ENCODE results near the gene VPS13D. TPM values are rescaled to one million over a fixed set of nuclear protein-coding genes. Genes with fewer than 3 reads are reported as not detected.

VPS13D gene
- total RNA-seq, 1 experiment from 2014 or later: 20.2 TPM

- H4K5ac ChIP-seq (ENCODE audit: insufficient read length, low read depth, low read length): no peak overlapping the region
- H2BK120ac ChIP-seq (ENCODE audit: low read depth, low read length, poor library complexity, severe bottlenecking): no peak overlapping the region
- TF ChIP-seq CTCF (conservative IDR thresholded peaks at IDR 0.05): no peak
- H3K27ac Mint-ChIP-seq: no peak overlapping the region
- no peak overlapping the region for H3K4me2 ChIP-seq (ENCODE audit: insufficient read depth, insufficient read length, low read length)
- no peak overlapping the region for H3K14ac ChIP-seq (ENCODE audit: insufficient read depth, low read length)
- no peak overlapping the region for H3K27ac ChIP-seq (ENCODE audit: insufficient read length, low read depth, low read length)
- H4K91ac ChIP-seq (ENCODE audit: insufficient read length, low read depth, low read length): no peak overlapping the region
- no peak overlapping the region for H2BK12ac ChIP-seq (ENCODE audit: insufficient read length, low read depth, low read length)
- no peaks in the 10 kb centered on the region for H3K79me1 ChIP-seq (ENCODE audit: insufficient read depth, low read depth, low read length, poor library complexity, severe bottlenecking)
- peaks cover 19 to 27% of the 10 kb centered on the region in 2 experiments for H3K4me1 Mint-ChIP-seq
- H3K9ac ChIP-seq (ENCODE audit: extremely low read depth, insufficient read length, low read length): no peak overlapping the region
- H2AK5ac ChIP-seq (ENCODE audit: insufficient read length, low read length): no peak overlapping the region
- no peak overlapping the region for H3K56ac ChIP-seq (ENCODE audit: insufficient read length, low read depth, low read length)
- H2AFZ ChIP-seq (ENCODE audit: low read length): no peak overlapping the region
- no peak overlapping the region for H3K18ac ChIP-seq (ENCODE audit: insufficient read length, low read depth, low read length)
- H4K8ac ChIP-seq (replicated peaks; ENCODE audit: insufficient read length, low read depth, low read length): no peak overlapping the region
- no peak overlapping the region for H2BK20ac ChIP-seq (ENCODE audit: low read depth, low read length, poor library complexity, severe bottlenecking)
- no peaks in the 10 kb centered on the region for H3K9me3 ChIP-seq (ENCODE audit: control insufficient read depth, low read depth, low read length)
- H3T11ph ChIP-seq (ENCODE audit: low read length): no peak overlapping the region
- H4K20me1 ChIP-seq (ENCODE audit: control insufficient read depth, insufficient read depth, insufficient read length): no peaks in the 10 kb centered on the region
- no peaks in the 10 kb centered on the region for H3K23me2 ChIP-seq (ENCODE audit: insufficient read length, low read depth, low read length, poor library complexity, severe bottlenecking)
- no peaks in the 10 kb centered on the region for H3K36me3 Mint-ChIP-seq (ENCODE audit: insufficient read depth in 1 of 3, low read depth in 3 of 3)
- H3K9me3 Mint-ChIP-seq: no peaks in the 10 kb centered on the region; a peak in 1 of 5 replicates
- H2BK5ac ChIP-seq (ENCODE audit: insufficient read length, low read length): no peak overlapping the region
- H3K4me3 Mint-ChIP-seq: no peak overlapping the region
- no peaks in the 10 kb centered on the region for H3K79me2 ChIP-seq (ENCODE audit: insufficient read depth, low read length)
- WGBS (ENCODE audit: extremely low coverage, insufficient read length, low lambda C conversion rate): no CpG with 5 or more reads among the region's 14 CpGs
- no peaks in the 10 kb centered on the region; the same call in none of the 2 replicates for H3K27me3 Mint-ChIP-seq (ENCODE audit: low read depth)
- no peak for DNase-seq
- H3K4ac ChIP-seq (ENCODE audit: low read depth, low read length): no peak overlapping the region
- H2BK15ac ChIP-seq (ENCODE audit: low read depth, low read length): no peak overlapping the region
- no peak overlapping the region for H3K23ac ChIP-seq (ENCODE audit: insufficient read length, low read depth, low read length)
- no peaks in the 10 kb centered on the region for H3K27me3 ChIP-seq (ENCODE audit: insufficient read depth, low read length)
- H3K4me1 ChIP-seq (ENCODE audit: insufficient read depth, low read length): no peaks in the 10 kb centered on the region; the same call in 1 of the 2 replicates
These were observed 318.6 kb downstream of the VPS13D start for GRCh38 chr1:12548279-12548972.

Data from H9 (cell line).